ENCODE measurements around the gene PKP1. TPM values are rescaled to one million over a fixed set of nuclear protein-coding genes. Genes with fewer than 3 reads are reported as not detected.

The PKP1 gene
- total RNA-seq, 4 donors from 2014 or later = 0.18 to 0.62 TPM; not detected in 2

DNA sequence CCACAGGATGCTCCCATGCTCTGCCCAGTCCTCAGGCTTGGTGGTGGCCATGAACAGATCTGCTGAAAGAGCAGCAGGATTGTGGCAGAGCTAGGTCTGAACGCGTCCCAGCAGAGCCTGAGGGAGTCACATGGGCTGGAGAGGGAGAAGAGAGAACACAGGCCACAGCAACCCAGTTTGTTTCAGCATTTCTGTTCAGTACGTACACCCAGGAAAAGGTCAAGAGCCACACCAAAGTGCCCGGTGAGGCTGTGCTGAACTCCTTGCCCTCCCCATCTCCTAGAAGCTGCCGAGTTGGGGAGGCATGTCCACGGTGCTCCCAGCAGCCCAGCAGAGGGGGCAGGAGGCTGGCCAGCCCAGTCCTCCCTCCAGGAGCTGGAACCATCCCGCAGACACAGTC is 5.5 kb downstream of the PKP1 start:
- no peak for TF ChIP-seq POLR2A (IDR thresholded peaks at IDR 0.05)
- TF ChIP-seq CTCF (IDR thresholded peaks at IDR 0.05) = no peak
- Histone ChIP-seq H3K36me3 (no peaks in the 10 kb centered on the region), H3K27me3 (no peaks in the 10 kb centered on the region), H3K9me3 (no peaks in the 10 kb centered on the region), H3K27ac (no peak overlapping the region), H3K4me3 (no peak overlapping the region), H3K4me1 (no peaks in the 10 kb centered on the region)
- intact Hi-C loops (cut with DNase I; ENCODE audit: low total_unique reads) = no loop called here
- DNase-seq = no peak

GRCh38 chr1:201290551-201290950 is 7.2 kb downstream of the PKP1 start:
- TF ChIP-seq CTCF (IDR thresholded peaks at IDR 0.05) = no peak
- TF ChIP-seq POLR2A (IDR thresholded peaks at IDR 0.05) = no peak
- no peaks in the 10 kb centered on the region for H3K4me1 ChIP-seq
- H3K27me3 ChIP-seq = no peaks in the 10 kb centered on the region
- H3K36me3 ChIP-seq = no peaks in the 10 kb centered on the region
- no peak overlapping the region for H3K27ac ChIP-seq
- no peak overlapping the region for H3K4me3 ChIP-seq
- no peak for DNase-seq
- intact Hi-C loops (cut with DNase I; ENCODE audit: low total_unique reads) = no loop called here
- no peaks in the 10 kb centered on the region for H3K9me3 ChIP-seq

DNA sequence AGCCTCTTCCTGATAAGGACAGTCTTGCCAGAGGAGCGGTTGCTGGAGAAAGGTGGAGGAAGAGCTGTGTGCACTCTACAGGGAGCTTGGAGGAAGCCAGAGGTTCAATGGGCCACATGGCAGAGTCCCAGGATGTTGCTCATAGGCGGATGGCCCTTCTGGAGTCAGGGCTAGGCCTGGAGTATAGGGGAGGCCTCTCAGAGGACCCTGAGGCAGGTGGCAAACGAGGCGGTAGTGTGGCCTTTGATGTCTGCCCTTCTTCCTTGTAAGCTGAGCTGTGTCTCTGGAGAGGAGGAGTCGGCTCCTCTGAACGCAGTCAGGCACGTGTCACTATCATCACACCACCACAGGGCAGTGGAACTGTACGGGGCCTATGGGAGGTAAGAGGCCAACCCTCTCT is 8.6 kb downstream of the PKP1 start:
- Histone ChIP-seq H3K9me3 (no peaks in the 10 kb centered on the region), H3K27ac (no peak overlapping the region), H3K4me1 (no peaks in the 10 kb centered on the region), H3K4me3 (no peak overlapping the region), H3K27me3 (no peaks in the 10 kb centered on the region), H3K36me3 (no peaks in the 10 kb centered on the region)
- TF ChIP-seq POLR2A (IDR thresholded peaks at IDR 0.05) (no peak), CTCF (IDR thresholded peaks at IDR 0.05) (no peak)
- intact Hi-C loops (cut with DNase I; ENCODE audit: low total_unique reads) = no loop called here
- DNase-seq = no peak

- TF ChIP-seq POLR2A (IDR thresholded peaks at IDR 0.05) = no peak
- no peak for TF ChIP-seq CTCF (IDR thresholded peaks at IDR 0.05)
Measured at GRCh38 chr1:201294876-201295275, 11.6 kb downstream of the PKP1 start.

GRCh38 chr1:201295346-201295745 is 12.0 kb downstream of the PKP1 start:
- Histone ChIP-seq H3K36me3 (no peaks in the 10 kb centered on the region), H3K27me3 (no peaks in the 10 kb centered on the region), H3K4me3 (no peak overlapping the region), H3K27ac (no peak overlapping the region), H3K9me3 (no peaks in the 10 kb centered on the region), H3K4me1 (no peaks in the 10 kb centered on the region)
- TF ChIP-seq CTCF (IDR thresholded peaks at IDR 0.05) (no peak), POLR2A (IDR thresholded peaks at IDR 0.05) (no peak)
- no peak for DNase-seq
- intact Hi-C loops (cut with DNase I; ENCODE audit: low total_unique reads) = no loop called here

More at GRCh38 chr1:201294876-201295275, 11.6 kb downstream of the PKP1 start:
- intact Hi-C loops (cut with DNase I; ENCODE audit: low total_unique reads) = no loop called here
- Histone ChIP-seq H3K9me3 (no peaks in the 10 kb centered on the region), H3K4me1 (no peaks in the 10 kb centered on the region), H3K27me3 (no peaks in the 10 kb centered on the region), H3K4me3 (no peak overlapping the region), H3K36me3 (no peaks in the 10 kb centered on the region), H3K27ac (no peak overlapping the region)
- no peak for DNase-seq
